K562 (cell line): ENCODE data around the gene FAM83E. TPM values are rescaled to one million over a fixed set of nuclear protein-coding genes. Genes with fewer than 3 reads are reported as not detected.

Source experiments
- ATAC-seq: fragments of 200-7000 bp; cut with Tn5 transposase; 3 replicates; pipeline ENCODE4 v1.9.1; 2020; ENCODE audit warnings: moderate library complexity
- BruUV-seq: library from RNA; stranded (reverse); fragments of 400-500 nt; replicated peaks from 2 replicates; lab custom pipeline; 2021; lab: Mats Ljungman, UMichigan
- CTCF ChIA-PET: fragments of 300-600 bp; formaldehyde crosslinking; extraction: SDS; loops from one replicate; lab custom pipeline; 2021; ENCODE audit warnings: low intra/inter-chr PET ratio; lab: Yijun Ruan, JAX
- POLR2A ChIA-PET: fragments of 300-600, 350-650 bp; sonication (Branson Sonifier 250); formaldehyde crosslinking; extraction: SDS; loops from one replicate; lab custom pipeline; 2021; ENCODE audit warnings: antibody characterized with exemption, inconsistent platforms; lab: Yijun Ruan, JAX
- DNase-seq, 4 experiments: peaks; one replicate each; pipeline versions ENCODE4 v3.0.0 to v3.0.0-alpha.2; 2011 to 2018; ENCODE audit warnings: low spot score in 3 of 4, mixed read lengths in 3 of 4; ENCODE audit errors: extremely low read depth in 1 of 4
- FAIRE-seq: peaks from 2 replicates; lab custom pipeline; 2011; peaks lifted over from hg19 to GRCh38; lab: Jason Lieb, UNC
- H2AFZ ChIP-seq: 2 replicates; pipeline ENCODE4 v1.6.0; 2011; ENCODE audit warnings: low read depth, low read length, control low read depth, inconsistent platforms
- H3K27ac ChIP-seq: fragments of 200-600 bp; 3 replicates; pipeline ENCODE4 v1.8.0; 2011; ENCODE audit warnings: low read depth, mild to moderate bottlenecking, control low read depth, inconsistent platforms, low read length, moderate library complexity, mixed read lengths; ENCODE audit errors: extremely low read depth
- H3K27me3 ChIP-seq, 2 experiments: fragments of 300-600 bp in 1 of 2; 2 replicates in 1 of 2; 3 replicates in 1 of 2; pipeline versions ENCODE4 v1.6.0 to v1.8.0; 2011; ENCODE audit warnings: inconsistent platforms in 2 of 2, low read length in 2 of 2, mild to moderate bottlenecking in 1 of 2, mixed read lengths in 1 of 2, moderate library complexity in 1 of 2; ENCODE audit not compliant: control insufficient read depth in 2 of 2, insufficient read depth in 2 of 2
- H3K36me3 ChIP-seq: fragments of 300-600 bp; 3 replicates; pipeline ENCODE4 v1.8.0; 2011; ENCODE audit warnings: mild to moderate bottlenecking, low read length, inconsistent platforms; ENCODE audit not compliant: control insufficient read depth, insufficient read depth
- H3K4me1 ChIP-seq, 2 experiments: fragments of 200-600 bp in 1 of 2; replicated peaks in 1 of 2; 2 replicates in 1 of 2; 3 replicates in 1 of 2; pipeline versions ENCODE4 v1.5.1 to v1.8.0; 2011; ENCODE audit warnings: inconsistent platforms in 2 of 2, low read length in 2 of 2, mild to moderate bottlenecking in 1 of 2, mixed read lengths in 1 of 2, moderate library complexity in 1 of 2; ENCODE audit not compliant: control insufficient read depth in 2 of 2, insufficient read depth in 2 of 2
- H3K4me2 ChIP-seq: 2 replicates; pipeline ENCODE4 v1.6.1; 2011; ENCODE audit warnings: low read length, control low read depth, inconsistent platforms, mixed read lengths; ENCODE audit not compliant: insufficient read depth
- H3K4me3 ChIP-seq: fragments of 200-600 bp; sonication (generic), shearing (Covaris generic); 2 replicates; pipeline ENCODE4 v1.5.1; 2016; ENCODE audit warnings: control low read depth, inconsistent platforms
- H3K79me2 ChIP-seq: fragments of 200-600 bp; 3 replicates; pipeline ENCODE4 v1.8.0; 2011; ENCODE audit warnings: low read length, inconsistent platforms; ENCODE audit not compliant: control insufficient read depth, insufficient read depth
- H3K9ac ChIP-seq, 2 experiments: 2 replicates each; pipeline versions ENCODE4 v1.6.0 to v1.6.1; 2011; ENCODE audit warnings: low read depth in 2 of 2, low read length in 2 of 2, control low read depth in 1 of 2, inconsistent platforms in 1 of 2, mild to moderate bottlenecking in 1 of 2, mixed read lengths in 1 of 2; ENCODE audit not compliant: insufficient read depth in 1 of 2
- H3K9me1 ChIP-seq: one replicate; pipeline ENCODE4 v1.6.0; 2011; ENCODE audit warnings: inconsistent platforms, mild to moderate bottlenecking, low read length, moderate library complexity; ENCODE audit not compliant: control insufficient read depth, insufficient read depth
- H3K9me3 ChIP-seq: replicated peaks from 2 replicates; pipeline ENCODE4 v1.5.1; 2011; ENCODE audit warnings: low read depth, low read length, inconsistent platforms; ENCODE audit not compliant: control insufficient read depth, insufficient read depth
- H4K20me1 ChIP-seq: replicated peaks from 2 replicates; pipeline ENCODE4 v1.6.1; 2011; ENCODE audit warnings: low read length, inconsistent platforms, mixed read lengths; ENCODE audit not compliant: control insufficient read depth, insufficient read depth
- CBFA2T3 ChIP-seq: fragments of 450-650 bp; IDR thresholded peaks from 2 replicates; pipeline ENCODE4 v1.6.1; 2017
- EWSR1 ChIP-seq: fragments of 450-650 bp; IDR thresholded peaks from 2 replicates; pipeline ENCODE4 v1.6.1; 2018; ENCODE audit warnings: borderline replicate concordance, mild to moderate bottlenecking, low read depth, moderate library complexity; ENCODE audit not compliant: partially characterized antibody
- FOXP1 ChIP-seq: sonication (generic); formaldehyde crosslinking; IDR thresholded peaks from 2 replicates; pipeline ENCODE4 v1.8.0; 2022; ENCODE audit warnings: mild to moderate bottlenecking, missing genetic modification reagents
- MECOM ChIP-seq: fragments of 250-450 bp; sonication (Bioruptor Pico); IDR thresholded peaks from 2 replicates; pipeline ENCODE4 v1.8.0; 2022; ENCODE audit warnings: inconsistent platforms
- SMARCB1 ChIP-seq: IDR thresholded peaks from 2 replicates; pipeline ENCODE4 v1.6.1; 2011; ENCODE audit warnings: improper control_type of control experiment, low read depth; ENCODE audit not compliant: insufficient read length
- ZNF324 ChIP-seq: fragments of 250-450 bp; sonication (Bioruptor Pico); IDR thresholded peaks from 2 replicates; pipeline ENCODE4 v1.4.0; 2020; ENCODE audit warnings: mild to moderate bottlenecking
- ZNF398 ChIP-seq: fragments of 250-450 bp; sonication (Bioruptor Pico); IDR thresholded peaks from 2 replicates; pipeline ENCODE4 v1.8.0; 2021; ENCODE audit warnings: moderate library complexity, mild to moderate bottlenecking, inconsistent platforms
- ZNF639 ChIP-seq, 2 experiments: fragments of 200-800 bp in 1 of 2; sonication (Bioruptor generic) in 1 of 2; sonication (generic) in 1 of 2; formaldehyde crosslinking in 1 of 2; IDR thresholded peaks in 1 of 2; conservative IDR thresholded peaks in 1 of 2; 2 replicates each; pipeline versions ENCODE4 v1.5.0 to v1.6.1; 2016 to 2020; ENCODE audit warnings: missing compliant biosample characterization in 1 of 2, missing genetic modification characterization in 1 of 2, missing genetic modification reagents in 1 of 2
- WGBS: fragments of 100-300 bp; shearing (Covaris generic); methylation state at CpG from one replicate; pipeline ENCODE4 v1.1.6; 2016; ENCODE audit warnings: low coverage, mixed read lengths; ENCODE audit not compliant: insufficient coverage; ENCODE audit errors: missing lambda C conversion rate; 5-methylcytosine and 5-hydroxymethylcytosine counted together
- in situ Hi-C: fragments of 300-500 bp; cut with MboI; formaldehyde crosslinking; loops from 4 replicates; pipeline ENCODE4 v1.15.0; 2018; ENCODE audit warnings: inconsistent platforms, mixed read lengths
- intact Hi-C: fragments of 100-400 bp; cut with micrococcal nuclease; formaldehyde crosslinking; loops from 2 replicates; pipeline ENCODE4 v1.14.2; 2022
- polyA plus RNA-seq, 8 experiments: library from polyadenylated mRNA; depleted of rRNA in 4 of 8; stranded (reverse) in 5 of 8; unstranded in 3 of 8; fragments of >200 nt; fragmentation: Nextera tagmentation in 2 of 8; fragmentation: Illumina TruSeq in 1 of 8; extraction: Ambion mirVana in 2 of 8; extraction: Trizol in 1 of 8; gene quantifications; 2 replicates each; pipeline versions ENCODE4 v1.2.1 to v1.2.3, GENCODE V29; 2011 to 2014; ENCODE audit warnings: inconsistent platforms in 1 of 8, missing spikeins in 1 of 8
- total RNA-seq, 7 experiments: library from RNA; depleted of rRNA in 6 of 7; stranded (reverse); fragments of >200 nt in 6 of 7; fragmentation: Illumina TruSeq in 2 of 7; extraction: Trizol in 2 of 7; gene quantifications; 2 replicates each; pipeline versions ENCODE4 v1.2.1 to v1.2.3, GENCODE V29; 2011 to 2021; ENCODE audit warnings: low replicate concordance in 1 of 7

Gene FAM83E
- total and polyA plus RNA-seq, 9 of the 15 experiments (the other 6 are each of a cell fraction or from before 2014, with no cell fraction given), result 0.15 to 0.87 (median 0.29) TPM; not detected in 4

- no peaks in the 10 kb centered on the region for H4K20me1 ChIP-seq
- no peak overlapping the region for H3K4me3 ChIP-seq
- intact Hi-C loops (no loop called here), in situ Hi-C loops (no loop called here)
- TF ChIP-seq MECOM, result no peak
- ChIA-PET POLR2A (interaction anchor here (0.6 to 0.9 kb wide), 4 partner anchors 11 to 363 kb away, joined by 3 to 5 read pairs (median 3); partner anchors contain the start of gene CA11), CTCF (no interaction called here)
- peak overlapping the region in 1 of 2 experiments; percentile 30; a peak in 1 of 4 replicates for H3K9ac ChIP-seq
- H3K9me3 ChIP-seq, result no peaks in the 10 kb centered on the region
- DNase-seq (no peak), ATAC-seq (no peak), FAIRE-seq (no peak)
- H3K79me2 ChIP-seq, result no peaks in the 10 kb centered on the region
- H3K9me1 ChIP-seq, result no peaks in the 10 kb centered on the region
- no peak overlapping the region for H3K27ac ChIP-seq
- WGBS, result 42% methylated on average over 16 of the region's 16 CpGs
- no peaks in the 10 kb centered on the region for H3K27me3 ChIP-seq
- peak overlapping the region; percentile 56 for H2AFZ ChIP-seq
- no TSS peak for BruUV-seq
- H3K4me1 ChIP-seq, result peaks cover 14 to 40% of the 10 kb centered on the region in 2 experiments
- H3K36me3 ChIP-seq, result no peaks in the 10 kb centered on the region
- H3K4me2 ChIP-seq, result no peak overlapping the region
Measured at GRCh38 chr19:48656840-48657474, 42.1 kb upstream of the FAM83E start.

GRCh38 chr19:48654299-48655059 lies 39.6 kb upstream of the FAM83E start:
- peak overlapping the region; percentile 37; the same call in 2 of the 3 replicates for H3K27ac ChIP-seq
- H3K9ac ChIP-seq, result peak overlapping the region; percentile 19 to 92; a peak in 3 of 4 replicates
- peak overlapping the region; percentile 96 for H2AFZ ChIP-seq
- no peaks in the 10 kb centered on the region for H3K9me3 ChIP-seq
- WGBS, result 14% methylated on average over 10 of the region's 11 CpGs
- peaks cover 14 to 43% of the 10 kb centered on the region in 2 experiments for H3K4me1 ChIP-seq
- CTCF ChIA-PET, result no interaction called here
- H3K27me3 ChIP-seq, result no peaks in the 10 kb centered on the region
- H4K20me1 ChIP-seq, result no peaks in the 10 kb centered on the region
- BruUV-seq, result no TSS peak
- POLR2A ChIA-PET, result interaction anchor here (0.5 to 1.5 kb wide), 3 partner anchors 8 to 313 kb away, joined by 3 read pairs; no protein-coding TSS in a partner anchor
- in situ Hi-C loops, result no loop called here
- H3K9me1 ChIP-seq, result no peaks in the 10 kb centered on the region
- intact Hi-C loops, result no loop called here
- peak; percentile 15 for FAIRE-seq
- H3K79me2 ChIP-seq, result no peaks in the 10 kb centered on the region
- ATAC-seq, result peak; percentile 53
- H3K4me3 ChIP-seq, result no peak overlapping the region
- no peaks in the 10 kb centered on the region for H3K36me3 ChIP-seq
- peak overlapping the region; percentile 43; the same call in 1 of the 2 replicates for H3K4me2 ChIP-seq
- DNase-seq, result peak in 3 of 4 experiments; percentile 38 to 57 (median 53)
- TF ChIP-seq ZNF398, result no peak
- peak; percentile 23; the same call in 1 of the 2 replicates for TF ChIP-seq CBFA2T3
- TF ChIP-seq SMARCB1, result no peak
- TF ChIP-seq EWSR1, result no peak
- TF ChIP-seq FOXP1, result no peak
- TF ChIP-seq ZNF324, result no peak
- TF ChIP-seq ZNF639 (CRISPR knock-in tag; conservative IDR thresholded peaks at IDR 0.05 in 1 of 2, IDR thresholded peaks at IDR 0.05 in 1 of 2), result no peak
